ENCODE results near the gene CNEP1R1. TPM values are rescaled to one million over a fixed set of nuclear protein-coding genes. Genes with fewer than 3 reads are reported as not detected.

CNEP1R1 gene
- total RNA-seq, 1 donor = 38.5 TPM

- DNase-seq (ENCODE audit: low read depth) = no peak
- TF ChIP-seq, protein P1, sequence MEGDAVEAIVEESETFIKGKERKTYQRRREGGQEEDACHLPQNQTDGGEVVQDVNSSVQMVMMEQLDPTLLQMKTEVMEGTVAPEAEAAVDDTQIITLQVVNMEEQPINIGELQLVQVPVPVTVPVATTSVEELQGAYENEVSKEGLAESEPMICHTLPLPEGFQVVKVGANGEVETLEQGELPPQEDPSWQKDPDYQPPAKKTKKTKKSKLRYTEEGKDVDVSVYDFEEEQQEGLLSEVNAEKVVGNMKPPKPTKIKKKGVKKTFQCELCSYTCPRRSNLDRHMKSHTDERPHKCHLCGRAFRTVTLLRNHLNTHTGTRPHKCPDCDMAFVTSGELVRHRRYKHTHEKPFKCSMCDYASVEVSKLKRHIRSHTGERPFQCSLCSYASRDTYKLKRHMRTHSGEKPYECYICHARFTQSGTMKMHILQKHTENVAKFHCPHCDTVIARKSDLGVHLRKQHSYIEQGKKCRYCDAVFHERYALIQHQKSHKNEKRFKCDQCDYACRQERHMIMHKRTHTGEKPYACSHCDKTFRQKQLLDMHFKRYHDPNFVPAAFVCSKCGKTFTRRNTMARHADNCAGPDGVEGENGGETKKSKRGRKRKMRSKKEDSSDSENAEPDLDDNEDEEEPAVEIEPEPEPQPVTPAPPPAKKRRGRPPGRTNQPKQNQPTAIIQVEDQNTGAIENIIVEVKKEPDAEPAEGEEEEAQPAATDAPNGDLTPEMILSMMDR (IDR thresholded peaks at IDR 0.05; ENCODE audit: insufficient read depth, low read length) = no peak
- H3K4me3 ChIP-seq (ENCODE audit: low read depth, low read length) = peak overlapping the region; percentile 96
Measured at GRCh38 chr16:50066482-50067289, 41.7 kb downstream of the CNEP1R1 start.

GRCh38 chr16:50067290-50067853, 42.3 kb downstream of the CNEP1R1 start:
- H3K4me3 ChIP-seq (ENCODE audit: low read depth, low read length) = peak overlapping the region; percentile 42
- TF ChIP-seq, protein P1 (IDR thresholded peaks at IDR 0.05; ENCODE audit: insufficient read depth, low read length) = peak; percentile 72
- DNase-seq (ENCODE audit: low read depth) = peak; percentile 70

GRCh38 chr16:50068550-50068949, 43.5 kb downstream of the CNEP1R1 start:
- peak; percentile 23 for DNase-seq (ENCODE audit: low read depth)
- TF ChIP-seq, protein P1 (IDR thresholded peaks at IDR 0.05; ENCODE audit: insufficient read depth, low read length) = no peak
- no peak overlapping the region for H3K4me3 ChIP-seq (ENCODE audit: low read depth, low read length)

DNA sequence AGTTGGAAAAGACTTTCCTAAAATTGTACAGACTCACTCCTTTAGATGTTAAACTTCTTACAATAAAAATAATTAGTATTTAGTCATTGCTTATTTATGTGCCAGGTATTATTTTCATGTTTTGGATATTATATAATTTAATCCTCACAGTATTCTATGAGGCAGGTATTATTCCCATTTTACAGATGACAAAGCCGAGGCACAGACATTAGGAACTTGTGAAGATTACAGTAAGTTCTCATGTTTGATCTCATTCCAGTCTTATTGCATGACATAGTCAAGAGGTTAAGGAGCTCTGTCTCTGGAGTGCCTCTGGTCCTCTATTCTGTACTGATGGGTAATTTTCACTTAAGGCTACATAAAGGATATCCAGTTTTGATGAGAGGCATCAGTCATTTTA, 44.0 kb downstream of the CNEP1R1 start:
- no peak for DNase-seq (ENCODE audit: low read depth)
- TF ChIP-seq, protein P1 (IDR thresholded peaks at IDR 0.05; ENCODE audit: insufficient read depth, low read length) = no peak
- H3K4me3 ChIP-seq (ENCODE audit: low read depth, low read length) = no peak overlapping the region

DNA sequence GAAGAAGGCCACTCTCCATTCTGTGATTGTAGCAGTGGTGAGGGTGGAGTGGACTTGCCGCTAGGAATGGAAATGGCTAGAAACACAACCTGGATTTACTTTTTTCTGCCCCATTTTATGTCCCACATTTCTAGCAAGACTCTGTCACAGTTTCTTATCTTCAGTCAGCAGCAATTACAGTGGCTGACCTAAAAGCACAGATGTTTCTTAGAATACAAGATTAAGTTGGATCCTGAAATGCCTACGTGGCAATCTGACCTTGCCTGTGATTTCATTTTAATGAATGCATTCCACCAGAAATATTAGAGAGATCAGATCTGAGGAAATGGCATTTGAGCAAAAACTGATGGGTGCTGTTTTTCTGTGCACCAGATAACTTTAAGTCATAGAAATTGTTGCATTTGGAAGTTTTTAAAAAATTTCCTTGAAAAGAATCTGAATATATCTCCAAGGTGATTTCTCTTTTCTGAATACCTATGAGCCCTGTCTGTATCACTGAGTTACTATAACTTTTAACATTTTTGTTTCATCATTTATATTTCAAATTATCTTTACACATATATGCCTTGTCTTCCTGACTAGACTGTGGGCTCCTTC, 46.1 kb downstream of the CNEP1R1 start:
- no peak overlapping the region for H3K4me3 ChIP-seq (ENCODE audit: low read depth, low read length)
- TF ChIP-seq, protein P1 (IDR thresholded peaks at IDR 0.05; ENCODE audit: insufficient read depth, low read length) = no peak
- peak; percentile 12 for DNase-seq (ENCODE audit: low read depth)

GRCh38 chr16:50072730-50073129, 47.7 kb downstream of the CNEP1R1 start:
- no peak for DNase-seq (ENCODE audit: low read depth)
- no peak overlapping the region for H3K4me3 ChIP-seq (ENCODE audit: low read depth, low read length)
- TF ChIP-seq, protein P1 (IDR thresholded peaks at IDR 0.05; ENCODE audit: insufficient read depth, low read length) = no peak
